GM21423 (cell line): ENCODE data around the gene KMT5B.

Experiments
- ATAC-seq: cut with Tn5 transposase; IDR thresholded peaks from one replicate; pipeline ENCODE4 v1.9.1; 2021; ENCODE audit warnings: mild to moderate bottlenecking, moderate library complexity; ENCODE audit not compliant: unreplicated experiment

Gene KMT5B

GRCh38 chr11:68186061-68186460 lies 27.0 kb downstream of the KMT5B start:
- ATAC-seq = no peak

GRCh38 chr11:68181719-68182451 lies 31.2 kb downstream of the KMT5B start:
- ATAC-seq = no peak

- no peak for ATAC-seq
Observed at GRCh38 chr11:68179847-68180246, 33.2 kb downstream of the KMT5B start.

GRCh38 chr11:68177877-68178276 lies 35.2 kb downstream of the KMT5B start:
- no peak for ATAC-seq

GRCh38 chr11:68173926-68174325 lies 39.2 kb downstream of the KMT5B start:
- no peak for ATAC-seq

- no peak for ATAC-seq
Observed at GRCh38 chr11:68169442-68169841, 43.7 kb downstream of the KMT5B start.

- no peak for ATAC-seq
Observed at GRCh38 chr11:68168694-68169093, 44.4 kb downstream of the KMT5B start.

- ATAC-seq = no peak
Observed at GRCh38 chr11:68167474-68167873, 45.6 kb downstream of the KMT5B start.

GRCh38 chr11:68166969-68167368 lies 46.1 kb downstream of the KMT5B start:
- no peak for ATAC-seq

- ATAC-seq = no peak
Observed at GRCh38 chr11:68165601-68166000, 47.5 kb downstream of the KMT5B start.

GRCh38 chr11:68164437-68164836 lies 48.7 kb downstream of the KMT5B start:
- no peak for ATAC-seq

GRCh38 chr11:68163691-68164090 lies 49.4 kb downstream of the KMT5B start:
- ATAC-seq = no peak

- ATAC-seq = no peak
Observed at GRCh38 chr11:68160100-68160695, 52.9 kb downstream of the KMT5B start.

GRCh38 chr11:68159665-68160064 lies 53.4 kb downstream of the KMT5B start:
- ATAC-seq = no peak

GRCh38 chr11:68159161-68159560 lies 53.9 kb downstream of the KMT5B start:
- ATAC-seq = no peak

- no peak for ATAC-seq
Observed at GRCh38 chr11:68158580-68158979, 54.5 kb downstream of the KMT5B start.

- ATAC-seq = no peak
Observed at GRCh38 chr11:68153742-68154141, 59.4 kb downstream of the KMT5B start.

GRCh38 chr11:68150037-68150436 lies 63.1 kb downstream of the KMT5B start:
- no peak for ATAC-seq

GRCh38 chr11:68149417-68149816 lies 63.7 kb downstream of the KMT5B start:
- no peak for ATAC-seq

GRCh38 chr11:68148879-68149278 lies 64.2 kb downstream of the KMT5B start:
- ATAC-seq = no peak

GRCh38 chr11:68148071-68148805 lies 64.9 kb downstream of the KMT5B start:
- ATAC-seq = no peak
